Measurements from ENCODE around the gene MAL. TPM values are rescaled to one million over a fixed set of nuclear protein-coding genes. Genes with fewer than 3 reads are reported as not detected.

The MAL gene
- polyA plus RNA-seq, 1 donor from 2014 or later, result not detected

DNA sequence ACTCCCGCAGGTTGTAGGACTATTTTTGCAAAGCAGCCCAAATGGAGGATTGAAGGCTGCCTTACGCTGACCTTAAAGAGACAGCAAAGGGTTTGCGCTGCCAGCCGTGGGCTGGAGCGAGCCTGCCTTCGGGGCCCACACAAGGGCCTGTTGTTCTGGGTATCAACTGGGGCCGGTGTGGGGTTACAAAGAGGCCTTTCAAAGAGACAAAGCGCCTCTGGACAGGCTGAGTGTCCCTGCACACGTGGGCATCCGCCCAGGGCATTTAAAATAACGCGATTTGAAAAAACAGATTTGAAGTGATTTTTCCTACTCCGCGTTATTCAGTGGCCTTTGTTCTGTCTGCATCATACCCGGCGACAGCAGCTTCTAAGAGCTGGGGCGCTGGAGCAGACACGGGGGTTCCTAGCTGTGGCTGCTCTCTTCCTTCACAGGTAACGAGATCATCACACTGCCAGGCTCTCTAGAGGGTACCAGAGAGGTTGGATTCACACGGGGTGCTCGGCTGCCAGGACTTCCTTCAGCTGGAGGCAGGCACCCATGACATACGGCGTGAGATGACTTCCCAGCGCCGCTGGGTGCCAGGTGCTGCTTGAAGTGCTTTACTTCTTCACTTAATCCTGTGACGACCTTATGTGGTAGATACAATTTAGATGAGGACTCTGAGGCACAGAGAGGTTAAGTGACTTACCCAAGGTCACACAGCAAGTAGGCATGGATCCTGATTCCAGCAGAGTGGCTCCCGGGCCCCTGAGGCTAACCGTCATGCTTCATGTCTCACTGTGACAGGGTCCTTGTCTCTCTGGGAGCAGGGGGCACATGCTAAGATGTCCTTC, 32.2 kb downstream of the MAL start:
- no peaks in the 10 kb centered on the region for H3F3A ChIP-seq (ENCODE audit: insufficient read depth, low read length, poor library complexity, severe bottlenecking)
- no peak overlapping the region for H3K27ac ChIP-seq (ENCODE audit: low read length)
- no peak overlapping the region for H2AFZ ChIP-seq (ENCODE audit: low read depth, low read length)
- H3K9me3 ChIP-seq (ENCODE audit: low read length), result peaks cover 14% of the 10 kb centered on the region
- no peaks in the 10 kb centered on the region for H3K79me2 ChIP-seq (replicated peaks; ENCODE audit: insufficient read depth, low read length)
- TF ChIP-seq EZH2 (IDR thresholded peaks at IDR 0.05; ENCODE audit: borderline replicate concordance, insufficient read depth, low read length, poor library complexity, severe bottlenecking) (no peak), POLR2AphosphoS5 (IDR thresholded peaks at IDR 0.05) (no peak), TAF1 (IDR thresholded peaks at IDR 0.05; ENCODE audit: low read depth) (no peak), MXI1 (conservative IDR thresholded peaks at IDR 0.05; ENCODE audit: poor library complexity, severe bottlenecking) (no peak), EP300 (conservative IDR thresholded peaks at IDR 0.05; ENCODE audit: poor library complexity, severe bottlenecking) (no peak), SMC3 (conservative IDR thresholded peaks at IDR 0.05; ENCODE audit: poor library complexity) (no peak), RAD21 (conservative IDR thresholded peaks at IDR 0.05) (no peak)
- TF ChIP-seq, protein P1, sequence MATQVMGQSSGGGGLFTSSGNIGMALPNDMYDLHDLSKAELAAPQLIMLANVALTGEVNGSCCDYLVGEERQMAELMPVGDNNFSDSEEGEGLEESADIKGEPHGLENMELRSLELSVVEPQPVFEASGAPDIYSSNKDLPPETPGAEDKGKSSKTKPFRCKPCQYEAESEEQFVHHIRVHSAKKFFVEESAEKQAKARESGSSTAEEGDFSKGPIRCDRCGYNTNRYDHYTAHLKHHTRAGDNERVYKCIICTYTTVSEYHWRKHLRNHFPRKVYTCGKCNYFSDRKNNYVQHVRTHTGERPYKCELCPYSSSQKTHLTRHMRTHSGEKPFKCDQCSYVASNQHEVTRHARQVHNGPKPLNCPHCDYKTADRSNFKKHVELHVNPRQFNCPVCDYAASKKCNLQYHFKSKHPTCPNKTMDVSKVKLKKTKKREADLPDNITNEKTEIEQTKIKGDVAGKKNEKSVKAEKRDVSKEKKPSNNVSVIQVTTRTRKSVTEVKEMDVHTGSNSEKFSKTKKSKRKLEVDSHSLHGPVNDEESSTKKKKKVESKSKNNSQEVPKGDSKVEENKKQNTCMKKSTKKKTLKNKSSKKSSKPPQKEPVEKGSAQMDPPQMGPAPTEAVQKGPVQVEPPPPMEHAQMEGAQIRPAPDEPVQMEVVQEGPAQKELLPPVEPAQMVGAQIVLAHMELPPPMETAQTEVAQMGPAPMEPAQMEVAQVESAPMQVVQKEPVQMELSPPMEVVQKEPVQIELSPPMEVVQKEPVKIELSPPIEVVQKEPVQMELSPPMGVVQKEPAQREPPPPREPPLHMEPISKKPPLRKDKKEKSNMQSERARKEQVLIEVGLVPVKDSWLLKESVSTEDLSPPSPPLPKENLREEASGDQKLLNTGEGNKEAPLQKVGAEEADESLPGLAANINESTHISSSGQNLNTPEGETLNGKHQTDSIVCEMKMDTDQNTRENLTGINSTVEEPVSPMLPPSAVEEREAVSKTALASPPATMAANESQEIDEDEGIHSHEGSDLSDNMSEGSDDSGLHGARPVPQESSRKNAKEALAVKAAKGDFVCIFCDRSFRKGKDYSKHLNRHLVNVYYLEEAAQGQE (IDR thresholded peaks at IDR 0.05; ENCODE audit: borderline replicate concordance), result no peak
- TF ChIP-seq, protein P2, sequence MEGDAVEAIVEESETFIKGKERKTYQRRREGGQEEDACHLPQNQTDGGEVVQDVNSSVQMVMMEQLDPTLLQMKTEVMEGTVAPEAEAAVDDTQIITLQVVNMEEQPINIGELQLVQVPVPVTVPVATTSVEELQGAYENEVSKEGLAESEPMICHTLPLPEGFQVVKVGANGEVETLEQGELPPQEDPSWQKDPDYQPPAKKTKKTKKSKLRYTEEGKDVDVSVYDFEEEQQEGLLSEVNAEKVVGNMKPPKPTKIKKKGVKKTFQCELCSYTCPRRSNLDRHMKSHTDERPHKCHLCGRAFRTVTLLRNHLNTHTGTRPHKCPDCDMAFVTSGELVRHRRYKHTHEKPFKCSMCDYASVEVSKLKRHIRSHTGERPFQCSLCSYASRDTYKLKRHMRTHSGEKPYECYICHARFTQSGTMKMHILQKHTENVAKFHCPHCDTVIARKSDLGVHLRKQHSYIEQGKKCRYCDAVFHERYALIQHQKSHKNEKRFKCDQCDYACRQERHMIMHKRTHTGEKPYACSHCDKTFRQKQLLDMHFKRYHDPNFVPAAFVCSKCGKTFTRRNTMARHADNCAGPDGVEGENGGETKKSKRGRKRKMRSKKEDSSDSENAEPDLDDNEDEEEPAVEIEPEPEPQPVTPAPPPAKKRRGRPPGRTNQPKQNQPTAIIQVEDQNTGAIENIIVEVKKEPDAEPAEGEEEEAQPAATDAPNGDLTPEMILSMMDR (IDR thresholded peaks at IDR 0.05; ENCODE audit: poor library complexity, severe bottlenecking), result no peak
- no peaks in the 10 kb centered on the region for H3K9me2 ChIP-seq (ENCODE audit: insufficient read depth, low read length)
- H3K27me3 ChIP-seq (ENCODE audit: insufficient read depth, low read depth, low read length), result no peaks in the 10 kb centered on the region
- no peaks in the 10 kb centered on the region for H3K36me3 ChIP-seq (ENCODE audit: insufficient read depth, low read length)
- H3K9ac ChIP-seq (ENCODE audit: low read length), result no peak overlapping the region
- H3K4me3 ChIP-seq (ENCODE audit: low read length), result no peak overlapping the region
- H3K4me2 ChIP-seq (ENCODE audit: low read length), result no peak overlapping the region
- no peaks in the 10 kb centered on the region for H4K20me1 ChIP-seq (ENCODE audit: insufficient read depth)

DNA sequence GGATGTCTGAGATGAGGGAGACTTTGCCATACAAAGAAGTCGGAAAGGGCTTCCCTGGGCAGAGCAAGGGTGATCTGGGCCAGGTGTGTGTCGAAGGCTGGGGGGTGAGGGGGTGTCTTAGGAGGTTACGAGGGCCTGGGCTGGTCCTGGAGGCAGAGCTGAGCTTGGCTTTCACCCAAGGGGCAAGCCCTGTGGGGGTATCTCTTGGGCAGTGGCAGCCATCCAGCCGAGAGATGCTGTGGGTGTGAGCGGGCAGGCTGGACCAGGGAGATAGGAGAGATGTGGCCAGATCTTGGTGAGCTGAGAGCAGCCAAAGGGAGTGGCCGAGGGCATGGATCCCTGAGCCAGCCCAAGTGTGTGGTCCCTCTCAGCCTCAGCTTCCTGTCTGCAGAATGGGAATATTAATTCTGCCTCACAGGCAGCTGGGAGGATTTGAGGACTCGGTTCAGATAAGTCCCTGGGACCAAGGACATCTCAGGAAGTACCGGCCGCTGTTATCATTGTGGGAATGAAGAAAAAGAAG, 33.0 kb downstream of the MAL start:
- Histone ChIP-seq H3K4me2 (ENCODE audit: low read length) (no peak overlapping the region), H3K9me3 (ENCODE audit: low read length) (peaks cover 8% of the 10 kb centered on the region), H3K9me2 (ENCODE audit: insufficient read depth, low read length) (no peaks in the 10 kb centered on the region), H3K27ac (ENCODE audit: low read length) (no peak overlapping the region), H3F3A (ENCODE audit: insufficient read depth, low read length, poor library complexity, severe bottlenecking) (no peaks in the 10 kb centered on the region), H4K20me1 (ENCODE audit: insufficient read depth) (no peaks in the 10 kb centered on the region), H3K4me3 (ENCODE audit: low read length) (no peak overlapping the region), H3K36me3 (ENCODE audit: insufficient read depth, low read length) (no peaks in the 10 kb centered on the region), H2AFZ (ENCODE audit: low read depth, low read length) (no peak overlapping the region), H3K79me2 (replicated peaks; ENCODE audit: insufficient read depth, low read length) (no peaks in the 10 kb centered on the region), H3K27me3 (ENCODE audit: insufficient read depth, low read depth, low read length) (no peaks in the 10 kb centered on the region), H3K9ac (ENCODE audit: low read length) (no peak overlapping the region)
- TF ChIP-seq, protein P1 (IDR thresholded peaks at IDR 0.05; ENCODE audit: borderline replicate concordance), result no peak
- TF ChIP-seq EP300 (conservative IDR thresholded peaks at IDR 0.05; ENCODE audit: poor library complexity, severe bottlenecking) (no peak), EZH2 (IDR thresholded peaks at IDR 0.05; ENCODE audit: borderline replicate concordance, insufficient read depth, low read length, poor library complexity, severe bottlenecking) (no peak), RAD21 (conservative IDR thresholded peaks at IDR 0.05) (no peak), POLR2AphosphoS5 (IDR thresholded peaks at IDR 0.05) (no peak), MXI1 (conservative IDR thresholded peaks at IDR 0.05; ENCODE audit: poor library complexity, severe bottlenecking) (no peak), SMC3 (conservative IDR thresholded peaks at IDR 0.05; ENCODE audit: poor library complexity) (no peak), TAF1 (IDR thresholded peaks at IDR 0.05; ENCODE audit: low read depth) (no peak)
- TF ChIP-seq, protein P2 (IDR thresholded peaks at IDR 0.05; ENCODE audit: poor library complexity, severe bottlenecking), result no peak

All from neural cell (in vitro differentiated cells).